KMS-11 (cell line): ENCODE results near the gene CYP3A5.

ENCODE experiments used
- H2AFZ ChIP-seq: fragments of 200-600 bp; sonication (generic); 2 replicates; pipeline ENCODE4 v1.6.1; 2016; ENCODE audit warnings: antibody characterized with exemption, mixed run types, low read depth
- H3K27ac ChIP-seq: fragments of 200-600 bp; sonication (generic); 2 replicates; pipeline ENCODE4 v1.6.1; 2016; ENCODE audit warnings: mild to moderate bottlenecking, mixed run types
- H3K27me3 ChIP-seq: fragments of 200-600 bp; sonication (generic); 2 replicates; pipeline ENCODE4 v1.6.1; 2017; ENCODE audit warnings: mild to moderate bottlenecking, low read depth, mixed run types, moderate library complexity; ENCODE audit not compliant: insufficient read depth
- H3K36me3 ChIP-seq: fragments of 200-600 bp; sonication (generic); 2 replicates; pipeline ENCODE4 v1.6.1; 2017; ENCODE audit warnings: mild to moderate bottlenecking, mixed run types; ENCODE audit not compliant: insufficient read depth
- H3K4me1 ChIP-seq: fragments of 200-600 bp; sonication (generic); 2 replicates; pipeline ENCODE4 v1.6.1; 2016; ENCODE audit warnings: mild to moderate bottlenecking, low read depth, mixed run types; ENCODE audit not compliant: poor library complexity, severe bottlenecking
- H3K4me2 ChIP-seq: fragments of 200-600 bp; sonication (generic); 2 replicates; pipeline ENCODE4 v1.7.0; 2016; ENCODE audit warnings: mild to moderate bottlenecking, mixed run types
- H3K4me3 ChIP-seq: fragments of 200-600 bp; sonication (generic); IDR thresholded peaks from 2 replicates; pipeline ENCODE4 v1.6.1; 2017; ENCODE audit warnings: low read depth, low read length, mixed read lengths; ENCODE audit not compliant: insufficient read depth
- H3K79me2 ChIP-seq: fragments of 200-600 bp; sonication (generic); 2 replicates; pipeline ENCODE4 v1.6.1; 2016; ENCODE audit warnings: low read depth, mixed run types; ENCODE audit not compliant: insufficient read depth
- H3K9ac ChIP-seq: fragments of 200-600 bp; sonication (generic); 2 replicates; pipeline ENCODE4 v1.6.1; 2016; ENCODE audit warnings: mild to moderate bottlenecking, mixed run types
- H4K20me1 ChIP-seq: fragments of 200-600 bp; sonication (generic); 2 replicates; pipeline ENCODE4 v1.6.1; 2016; ENCODE audit warnings: mild to moderate bottlenecking, mixed run types; ENCODE audit not compliant: insufficient read depth
- CTCF ChIP-seq: fragments of 200-600 bp; sonication (generic); conservative IDR thresholded peaks from 2 replicates; pipeline ENCODE4 v1.6.1; 2017; ENCODE audit warnings: low read depth, mild to moderate bottlenecking, antibody characterized with exemption, low read length, moderate library complexity, mixed read lengths

CYP3A5 gene

DNA sequence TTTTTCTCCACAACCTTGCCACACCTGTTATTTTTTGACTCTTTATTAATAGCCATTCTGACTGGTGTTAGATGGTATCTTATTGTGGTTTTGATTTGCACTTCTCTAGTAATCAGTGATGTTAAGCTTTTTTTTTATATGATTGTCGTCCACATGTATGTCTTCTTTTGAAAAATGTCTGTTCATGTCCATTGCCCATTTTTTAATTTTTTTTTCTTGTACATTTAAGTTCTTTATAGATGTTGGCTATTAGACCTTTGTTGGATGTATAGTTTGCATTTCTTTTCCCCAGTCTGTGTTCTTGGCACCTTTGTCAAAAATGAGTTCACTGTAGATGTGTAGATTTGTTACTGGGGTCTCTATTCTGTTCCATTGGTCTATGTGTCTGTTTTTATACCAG lies 34.2 kb downstream of the CYP3A5 start:
- no peaks in the 10 kb centered on the region for H3K27me3 ChIP-seq
- no peak overlapping the region for H3K9ac ChIP-seq
- no peak overlapping the region for H3K27ac ChIP-seq
- H4K20me1 ChIP-seq = no peaks in the 10 kb centered on the region
- no peaks in the 10 kb centered on the region for H3K4me1 ChIP-seq
- no peaks in the 10 kb centered on the region for H3K79me2 ChIP-seq
- no peak overlapping the region for H3K4me3 ChIP-seq
- H2AFZ ChIP-seq = no peak overlapping the region
- no peak overlapping the region for H3K4me2 ChIP-seq
- H3K36me3 ChIP-seq = no peaks in the 10 kb centered on the region
- TF ChIP-seq CTCF = no peak

DNA sequence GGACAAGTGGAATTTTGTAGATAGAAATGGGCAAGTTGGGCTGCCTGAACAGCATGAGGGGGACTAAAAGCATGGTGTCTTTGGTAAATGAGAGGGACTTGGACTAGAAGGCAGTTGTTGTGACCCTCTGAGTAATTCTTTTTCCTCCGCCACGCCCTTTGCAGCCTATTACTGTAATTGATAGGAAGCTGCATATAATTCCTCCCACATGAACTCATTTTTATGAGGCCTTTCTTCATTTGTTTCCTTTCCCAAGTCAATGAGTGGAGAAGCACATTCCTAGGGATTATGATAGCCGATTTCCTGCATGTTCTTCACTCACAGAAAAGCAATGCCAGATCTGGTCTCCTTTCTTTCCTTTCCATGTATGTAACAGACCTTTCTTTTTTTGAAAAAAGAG lies 35.4 kb downstream of the CYP3A5 start:
- H3K4me1 ChIP-seq = no peaks in the 10 kb centered on the region
- no peak overlapping the region for H3K9ac ChIP-seq
- H3K4me3 ChIP-seq = no peak overlapping the region
- no peak overlapping the region for H3K4me2 ChIP-seq
- H3K36me3 ChIP-seq = no peaks in the 10 kb centered on the region
- H3K27me3 ChIP-seq = no peaks in the 10 kb centered on the region
- no peaks in the 10 kb centered on the region for H4K20me1 ChIP-seq
- no peak for TF ChIP-seq CTCF
- H2AFZ ChIP-seq = no peak overlapping the region
- H3K27ac ChIP-seq = no peak overlapping the region
- H3K79me2 ChIP-seq = no peaks in the 10 kb centered on the region

DNA sequence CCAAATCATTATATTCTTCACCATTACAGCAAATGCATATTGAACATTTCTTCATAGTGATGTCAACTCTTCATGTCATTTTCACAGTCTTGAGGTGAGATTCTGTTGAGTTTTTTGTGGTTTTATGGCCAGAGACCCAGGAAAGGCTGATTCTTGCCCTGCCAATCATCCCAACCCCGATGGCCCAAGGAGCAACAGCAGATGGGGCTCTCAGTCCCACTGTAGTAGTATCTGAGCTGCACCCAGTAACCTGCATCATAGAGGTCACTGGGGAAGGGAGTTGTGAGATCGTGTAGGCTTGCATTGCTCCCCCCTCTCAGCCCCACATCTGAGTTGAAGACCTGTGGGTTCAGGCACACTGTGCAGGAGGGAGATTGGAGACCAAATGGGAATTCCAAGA lies 36.3 kb downstream of the CYP3A5 start:
- Histone ChIP-seq H3K27me3 (no peaks in the 10 kb centered on the region), H3K36me3 (no peaks in the 10 kb centered on the region), H3K4me2 (no peak overlapping the region), H3K79me2 (no peaks in the 10 kb centered on the region), H3K4me1 (no peaks in the 10 kb centered on the region), H3K9ac (no peak overlapping the region), H4K20me1 (no peaks in the 10 kb centered on the region), H3K4me3 (no peak overlapping the region), H3K27ac (no peak overlapping the region), H2AFZ (no peak overlapping the region)
- no peak for TF ChIP-seq CTCF

DNA sequence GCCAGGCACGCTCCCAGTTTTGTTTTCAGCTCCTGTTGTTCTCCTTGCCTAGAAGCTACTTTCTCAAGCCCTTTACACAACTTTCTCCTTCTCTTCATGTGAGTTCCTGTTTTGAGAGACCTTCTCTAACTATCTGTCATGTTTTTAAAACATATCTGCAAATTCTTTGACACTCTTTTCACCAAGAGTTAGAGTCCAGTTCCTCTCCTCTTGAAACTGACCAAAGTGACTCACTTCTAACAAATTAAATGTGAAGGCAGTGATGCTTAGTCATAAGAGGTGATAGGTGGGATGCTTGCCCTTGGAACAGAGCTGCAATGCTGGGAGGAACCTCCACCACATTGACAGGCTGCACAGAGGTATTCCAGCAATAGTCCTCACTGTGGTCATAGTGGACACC lies 37.8 kb downstream of the CYP3A5 start:
- no peak overlapping the region for H2AFZ ChIP-seq
- H3K4me2 ChIP-seq = no peak overlapping the region
- H3K4me3 ChIP-seq = no peak overlapping the region
- no peaks in the 10 kb centered on the region for H3K36me3 ChIP-seq
- no peaks in the 10 kb centered on the region for H3K4me1 ChIP-seq
- H3K79me2 ChIP-seq = no peaks in the 10 kb centered on the region
- H3K9ac ChIP-seq = no peak overlapping the region
- H4K20me1 ChIP-seq = no peaks in the 10 kb centered on the region
- H3K27ac ChIP-seq = no peak overlapping the region
- no peaks in the 10 kb centered on the region for H3K27me3 ChIP-seq
- TF ChIP-seq CTCF = no peak

DNA sequence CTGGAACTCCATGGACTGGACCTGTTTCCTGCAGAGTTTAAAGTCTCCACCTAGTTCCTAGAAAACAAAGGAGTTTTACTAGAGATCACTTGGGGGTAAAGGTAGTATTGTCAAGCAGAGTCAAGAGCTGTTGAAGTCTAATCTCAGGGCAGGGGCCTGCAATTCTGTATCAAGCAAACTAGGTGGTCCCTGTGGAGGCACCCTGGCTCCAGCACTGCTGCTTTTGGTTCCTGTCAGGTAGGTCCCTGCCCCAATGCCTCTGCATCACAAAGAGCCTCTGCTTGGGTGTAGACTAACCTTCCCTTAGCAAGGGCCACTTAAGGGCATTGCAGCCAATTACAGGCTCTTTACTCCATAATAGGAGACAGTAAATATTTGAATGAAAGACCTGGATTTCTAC lies 40.5 kb downstream of the CYP3A5 start:
- Histone ChIP-seq H3K36me3 (no peaks in the 10 kb centered on the region), H3K27me3 (no peaks in the 10 kb centered on the region), H4K20me1 (no peaks in the 10 kb centered on the region), H3K9ac (no peak overlapping the region), H3K79me2 (no peaks in the 10 kb centered on the region), H3K4me2 (no peak overlapping the region), H3K27ac (no peak overlapping the region), H3K4me3 (no peak overlapping the region), H3K4me1 (no peaks in the 10 kb centered on the region), H2AFZ (no peak overlapping the region)
- no peak for TF ChIP-seq CTCF
